Measurements from ENCODE around the gene ANO2.

ANO2 gene

GRCh38 chr12:5964913-5965900 is 20.1 kb upstream of the ANO2 start:
- peak; percentile 81 for DNase-seq (ENCODE audit: low read depth, low spot score)

- DNase-seq (ENCODE audit: low read depth, low spot score), result no peak
Observed at GRCh38 chr12:5963515-5963914, 18.5 kb upstream of the ANO2 start.

- no peak for DNase-seq (ENCODE audit: low read depth, low spot score)
Observed at GRCh38 chr12:5960783-5961182, 15.7 kb upstream of the ANO2 start.

- DNase-seq (ENCODE audit: low read depth, low spot score), result no peak
Observed at GRCh38 chr12:5956987-5957386, 11.9 kb upstream of the ANO2 start.

GRCh38 chr12:5954661-5955060 is 9.6 kb upstream of the ANO2 start:
- DNase-seq (ENCODE audit: low read depth, low spot score), result no peak

GRCh38 chr12:5953835-5954586 is 9.0 kb upstream of the ANO2 start:
- no peak for DNase-seq (ENCODE audit: low read depth, low spot score)

GRCh38 chr12:5952031-5952430 is 7.0 kb upstream of the ANO2 start:
- no peak for DNase-seq (ENCODE audit: low read depth, low spot score)

- no peak for DNase-seq (ENCODE audit: low read depth, low spot score)
Observed at GRCh38 chr12:5948696-5949095, 3.6 kb upstream of the ANO2 start.

- DNase-seq (ENCODE audit: low read depth, low spot score), result no peak
Observed at GRCh38 chr12:5947006-5947405, 1.9 kb upstream of the ANO2 start.

GRCh38 chr12:5946388-5946787 is 1.3 kb upstream of the ANO2 start:
- DNase-seq (ENCODE audit: low read depth, low spot score), result no peak

- DNase-seq (ENCODE audit: low read depth, low spot score), result no peak
Observed at GRCh38 chr12:5944688-5945070, 380 bp downstream of the ANO2 start.

GRCh38 chr12:5944053-5944452 is 1.0 kb downstream of the ANO2 start:
- DNase-seq (ENCODE audit: low read depth, low spot score), result no peak

GRCh38 chr12:5941907-5942306 is 3.2 kb downstream of the ANO2 start:
- no peak for DNase-seq (ENCODE audit: low read depth, low spot score)

- DNase-seq (ENCODE audit: low read depth, low spot score), result no peak
Observed at GRCh38 chr12:5927732-5928516, 17.1 kb downstream of the ANO2 start.

- DNase-seq (ENCODE audit: low read depth, low spot score), result no peak
Observed at GRCh38 chr12:5925646-5926045, 19.4 kb downstream of the ANO2 start.

GRCh38 chr12:5924342-5924741 is 20.7 kb downstream of the ANO2 start:
- no peak for DNase-seq (ENCODE audit: low read depth, low spot score)

- DNase-seq (ENCODE audit: low read depth, low spot score), result no peak
Observed at GRCh38 chr12:5923751-5924150, 21.3 kb downstream of the ANO2 start.

GRCh38 chr12:5923043-5923605 is 21.9 kb downstream of the ANO2 start:
- no peak for DNase-seq (ENCODE audit: low read depth, low spot score)

- DNase-seq (ENCODE audit: low read depth, low spot score), result no peak
Observed at GRCh38 chr12:5921966-5922899, 22.8 kb downstream of the ANO2 start.

Measured in smooth muscle cell of the brain vasculature (primary cell).